NCI-H1694 (cell line): ENCODE results near the gene CELF1.

Source experiments
- DNase-seq: peaks from one replicate; lab custom pipeline; 2025; lab: John Stamatoyannopoulos, UW

Gene CELF1

DNA sequence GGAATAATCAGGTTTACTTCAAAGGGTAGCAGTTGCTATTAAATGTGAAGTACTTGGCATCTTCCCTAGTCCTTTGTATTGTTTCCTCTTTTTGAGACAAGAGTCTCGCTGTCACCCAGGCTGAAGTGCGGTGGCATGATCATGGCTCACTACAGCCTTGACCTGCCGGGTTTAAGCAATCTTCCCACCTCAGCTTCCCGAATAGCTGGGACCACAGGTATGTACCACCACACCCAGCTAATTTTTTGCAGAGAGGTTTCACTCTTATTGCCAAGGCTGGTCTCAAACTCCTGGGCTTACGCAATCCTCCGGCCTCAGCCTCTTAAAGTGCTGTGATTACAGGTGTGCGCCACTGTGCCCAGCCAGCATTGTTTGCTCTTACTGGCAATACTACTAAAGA is 67.8 kb downstream of the CELF1 start:
- DNase-seq = no peak

DNA sequence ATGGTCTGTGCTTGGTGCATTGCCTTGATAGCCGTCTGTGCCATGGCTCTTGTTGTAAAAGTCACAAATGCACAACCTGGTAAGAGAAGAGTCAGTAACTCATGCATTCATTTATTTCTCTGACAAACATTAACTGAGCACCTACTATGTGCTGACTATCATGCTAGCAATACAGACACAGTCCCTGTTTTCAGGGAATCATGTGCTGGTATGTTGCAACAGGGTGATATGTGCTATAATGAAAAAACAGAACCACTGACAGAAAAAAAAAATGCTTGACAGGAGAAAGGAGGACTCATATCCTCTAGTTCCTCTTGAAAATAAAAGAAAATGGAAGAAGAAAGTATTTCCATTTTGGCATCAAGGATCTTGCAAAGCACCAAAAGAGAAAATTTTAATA is 69.5 kb downstream of the CELF1 start:
- no peak for DNase-seq

DNA sequence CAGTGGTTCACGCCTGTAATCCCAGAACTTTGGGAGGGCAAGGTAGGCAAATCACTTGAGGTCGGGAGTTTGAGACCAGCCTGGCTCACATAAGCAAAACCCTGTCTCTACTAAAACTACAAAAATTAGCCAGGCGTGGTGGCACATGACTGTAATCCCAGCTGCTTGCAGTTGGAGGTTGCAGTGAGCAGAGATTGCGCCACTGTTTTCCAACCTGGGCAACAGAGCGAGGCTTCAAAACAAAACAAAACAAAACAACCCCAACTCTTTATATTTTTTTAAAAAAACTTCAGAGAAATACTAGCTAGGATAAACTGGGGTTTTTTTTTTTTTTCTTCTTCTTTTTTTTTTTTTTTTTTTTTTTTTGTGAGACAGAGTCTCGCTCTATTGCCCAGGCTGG is 72.2 kb downstream of the CELF1 start:
- no peak for DNase-seq

DNA sequence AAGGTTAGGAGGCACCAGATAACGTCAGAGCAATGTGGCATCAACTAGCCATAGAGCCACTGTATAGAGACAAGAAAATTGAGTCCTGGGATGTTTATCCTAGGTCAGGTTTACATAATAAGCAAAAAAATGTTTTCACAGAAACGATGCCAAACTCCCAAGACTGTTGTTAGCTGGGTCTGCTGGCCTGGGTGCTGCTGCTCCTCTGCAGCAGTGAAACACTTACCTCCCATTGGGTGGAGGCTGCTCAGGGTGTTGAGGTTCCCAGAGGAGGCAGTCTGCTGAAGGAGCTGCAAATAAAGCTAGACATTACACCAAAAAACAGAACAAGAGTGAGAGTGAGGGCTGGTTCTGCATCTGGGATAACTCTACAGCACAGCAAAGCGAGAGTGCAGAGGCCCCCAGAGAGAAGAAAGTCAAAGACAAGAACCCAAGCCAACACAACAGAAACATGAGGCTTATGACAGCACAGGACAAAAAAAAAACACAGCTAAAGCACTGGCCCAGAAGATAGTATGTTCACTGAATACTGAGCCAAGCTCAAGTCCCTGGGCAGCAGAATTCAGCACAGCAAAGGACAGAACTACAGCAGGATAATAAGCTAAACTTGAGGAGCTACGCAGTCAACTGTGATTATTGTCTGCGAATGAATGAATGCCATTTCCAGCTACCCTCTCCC is 74.1 kb downstream of the CELF1 start:
- DNase-seq = no peak

DNA sequence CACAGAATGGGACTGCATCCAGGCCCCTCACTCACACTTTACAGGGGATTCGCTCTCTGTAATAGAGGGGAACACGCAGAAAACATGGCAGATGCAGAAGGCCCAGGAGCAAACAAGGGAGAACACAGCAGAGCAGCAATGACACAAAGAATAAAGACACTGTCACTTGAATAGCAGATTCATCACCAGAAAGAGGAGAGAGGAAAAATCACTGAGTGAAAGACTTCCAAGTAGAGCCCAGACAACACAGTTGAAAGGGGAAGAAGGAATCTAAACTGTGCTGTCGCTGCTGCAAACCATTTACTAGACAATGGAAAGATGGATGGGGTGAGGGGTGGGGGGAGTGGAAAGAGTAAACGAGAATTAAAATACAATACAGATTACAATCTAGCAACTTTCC is 75.2 kb downstream of the CELF1 start:
- no peak for DNase-seq

DNA sequence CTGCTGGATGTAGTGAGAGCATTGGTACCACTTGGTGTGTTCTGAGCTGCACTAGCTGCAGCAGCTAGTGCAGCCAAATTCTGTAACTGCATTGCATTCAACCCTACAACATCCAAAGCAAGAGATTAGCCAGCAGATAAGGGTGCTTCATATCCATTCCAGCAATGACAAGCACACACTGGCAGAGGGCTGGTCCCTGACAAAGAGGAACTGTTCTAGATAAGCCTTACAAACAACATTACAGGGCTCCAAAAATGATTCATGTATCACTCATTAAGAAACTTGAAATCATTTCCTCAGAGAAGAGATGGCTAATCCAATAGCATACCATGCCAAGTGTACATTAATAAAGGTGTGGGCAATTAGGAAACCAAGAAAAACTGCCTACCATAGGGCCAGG is 75.6 kb downstream of the CELF1 start:
- DNase-seq = no peak

DNA sequence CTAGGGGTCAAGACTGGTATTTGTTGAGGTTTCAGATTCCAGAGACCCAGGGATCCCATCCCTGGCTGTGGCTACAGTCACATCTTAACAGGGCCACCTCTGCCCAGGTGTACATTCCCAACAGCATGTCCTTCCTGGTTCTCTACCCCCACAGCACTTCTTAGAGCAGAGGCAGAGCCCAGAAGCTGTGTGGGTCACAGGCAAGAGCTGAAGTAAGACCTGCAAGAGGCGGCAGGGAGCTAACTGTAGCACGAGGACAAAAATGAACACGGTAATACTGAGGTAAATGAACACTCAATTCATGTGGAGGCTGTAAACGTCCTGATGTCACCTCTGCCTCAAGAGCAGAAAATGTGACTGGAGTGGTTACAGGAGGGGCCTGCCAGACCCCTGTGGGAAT is 82.3 kb downstream of the CELF1 start:
- no peak for DNase-seq

DNA sequence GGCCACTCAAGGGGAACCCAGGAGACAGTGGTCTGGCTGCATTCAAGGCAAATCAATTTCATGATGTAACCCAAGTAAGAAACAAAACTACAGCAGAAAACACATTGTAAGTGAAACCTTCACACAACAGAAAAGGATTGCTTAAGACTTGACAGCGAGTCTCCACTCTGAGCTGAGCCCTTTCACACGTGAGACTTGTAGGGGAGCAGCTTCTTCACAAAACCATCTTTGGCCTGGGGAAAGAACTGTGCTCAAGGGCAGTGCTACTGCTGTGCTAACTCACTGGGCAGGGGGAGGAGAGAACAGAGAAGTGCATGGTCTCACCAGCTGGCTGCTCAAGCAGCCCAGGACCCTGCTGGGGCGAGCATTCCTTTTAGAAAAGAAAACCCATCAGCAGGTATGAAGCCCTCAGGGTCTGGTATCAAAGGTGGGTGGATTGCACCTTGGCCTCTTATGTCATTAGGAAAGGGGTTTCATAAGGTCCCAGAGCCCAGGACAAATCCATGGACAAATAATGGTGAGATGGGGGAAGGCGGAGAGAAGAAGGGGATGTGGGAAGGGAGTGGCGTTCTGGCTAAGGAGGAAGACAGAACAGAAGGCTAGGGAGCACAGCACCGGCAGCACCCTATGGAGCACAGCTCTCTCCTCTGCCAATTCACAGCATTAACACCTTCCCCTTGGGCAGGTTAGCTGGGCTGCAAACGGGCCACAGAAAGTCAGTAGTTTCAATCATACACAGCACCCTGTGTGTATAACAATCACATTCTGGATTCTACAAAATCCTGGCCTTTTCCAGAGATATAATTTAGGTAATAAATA is 83.4 kb downstream of the CELF1 start:
- no peak for DNase-seq

DNA sequence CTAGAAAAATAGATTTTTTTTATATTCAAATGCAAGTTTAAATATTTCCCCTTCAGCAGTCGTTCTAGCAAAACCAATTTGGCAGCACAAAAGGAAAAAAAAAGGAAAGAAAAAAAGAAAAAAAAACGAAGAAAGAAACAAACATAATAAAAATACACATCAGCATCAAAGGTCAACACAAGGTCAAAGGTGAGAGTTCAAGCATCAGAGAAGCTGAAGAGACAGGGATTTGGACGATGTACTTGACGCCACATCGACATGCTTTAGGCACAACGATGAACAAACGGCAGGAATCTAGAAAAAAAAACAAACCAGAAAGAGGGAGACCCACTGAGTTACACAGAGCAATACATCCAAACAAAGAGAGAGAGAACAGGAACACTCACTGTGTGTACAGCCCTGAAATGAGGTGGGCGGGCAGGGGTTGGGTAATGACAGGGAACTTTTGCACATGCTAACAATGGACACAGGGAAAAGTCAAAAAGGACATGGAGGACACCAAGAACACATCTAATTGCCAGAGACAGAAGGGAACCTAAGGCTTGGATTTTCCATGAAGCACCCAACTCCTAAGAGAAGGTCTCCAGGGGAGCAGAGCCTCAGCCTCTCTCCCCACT is 84.2 kb downstream of the CELF1 start:
- no peak for DNase-seq

DNA sequence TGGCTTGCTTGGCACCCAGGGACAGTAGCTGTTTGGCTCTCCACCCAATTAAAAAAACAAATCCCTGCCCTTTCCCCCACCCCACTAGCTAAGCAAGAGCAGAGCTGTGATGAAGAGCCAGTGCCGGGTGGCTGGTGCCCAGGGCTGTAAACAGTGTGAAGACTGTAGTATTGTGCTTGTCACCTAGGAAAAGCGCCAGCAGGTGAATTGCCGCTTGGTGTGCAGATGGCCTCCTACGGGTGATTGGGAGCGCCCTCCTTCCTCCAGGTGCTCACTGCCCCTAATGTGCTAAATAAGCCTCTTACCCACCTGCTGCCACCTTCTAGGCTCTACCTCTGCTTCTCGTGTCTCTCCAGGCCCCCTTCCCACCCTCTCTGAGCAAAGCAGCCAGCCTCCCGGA is 85.6 kb downstream of the CELF1 start:
- no peak for DNase-seq

DNA sequence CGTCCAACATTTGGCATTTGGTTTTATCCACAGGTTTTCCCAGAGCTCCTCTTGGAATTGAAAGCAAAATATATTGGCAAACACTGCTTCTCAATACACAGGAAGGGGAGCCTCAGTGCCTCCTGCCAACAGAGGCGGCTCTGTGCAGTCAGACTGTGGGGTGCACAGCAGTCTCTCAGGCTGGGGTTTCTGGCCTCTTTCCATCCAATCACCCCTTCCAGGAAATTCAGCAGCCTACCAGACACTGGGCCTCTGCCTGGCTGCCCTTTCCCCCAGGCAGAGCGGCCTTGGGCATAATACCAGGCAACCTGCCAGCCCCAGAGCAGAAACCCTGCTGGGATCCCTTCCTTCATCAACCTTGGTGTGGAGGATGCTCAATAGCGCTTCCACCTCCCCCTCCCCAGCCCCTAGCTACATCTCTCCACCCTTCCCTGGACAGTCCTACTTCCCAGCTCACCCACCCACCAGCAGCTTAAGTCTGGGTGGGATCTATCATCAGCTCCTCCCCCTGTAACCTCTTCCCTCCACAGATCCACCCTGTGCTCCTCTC is 86.2 kb downstream of the CELF1 start:
- peak; percentile 28 for DNase-seq

DNA sequence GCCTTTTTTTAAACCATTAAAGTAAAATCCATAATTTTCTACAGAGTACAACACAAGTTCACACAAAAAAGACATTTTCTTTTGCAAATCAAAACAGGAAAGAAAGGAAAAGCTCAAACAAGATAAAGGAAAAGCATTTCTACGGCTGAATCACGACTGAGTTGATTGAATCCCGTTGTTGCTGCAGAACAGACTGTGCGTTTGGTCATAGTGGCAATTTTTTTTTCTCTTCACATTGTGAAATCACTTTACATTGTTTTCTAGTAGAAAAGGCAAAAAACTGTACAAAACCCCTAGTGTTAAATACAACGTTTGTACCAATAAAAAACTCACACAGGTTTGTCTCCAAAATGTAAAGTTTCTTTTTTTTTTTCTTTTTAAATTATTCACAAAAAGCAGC is 86.7 kb downstream of the CELF1 start:
- no peak for DNase-seq

DNA sequence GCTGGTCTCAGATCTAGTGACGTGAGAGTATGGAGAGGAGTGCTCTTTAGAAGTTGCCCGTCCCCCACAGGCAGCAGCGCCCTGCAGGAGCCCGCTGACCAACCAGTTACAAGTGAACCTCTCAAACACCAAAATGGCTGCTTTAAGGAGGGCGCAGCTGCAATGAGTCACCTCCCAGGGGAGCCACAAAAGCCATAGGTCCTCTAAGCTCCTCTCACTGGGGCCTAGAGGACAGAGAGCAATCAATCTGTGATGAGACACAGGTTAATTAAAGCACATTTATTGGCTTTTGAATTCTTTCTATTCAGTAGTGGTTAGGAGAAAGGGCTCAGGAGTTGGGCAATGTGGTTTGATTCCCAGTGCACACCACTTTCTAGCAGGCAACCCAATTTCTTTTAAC is 88.4 kb downstream of the CELF1 start:
- no peak for DNase-seq

DNA sequence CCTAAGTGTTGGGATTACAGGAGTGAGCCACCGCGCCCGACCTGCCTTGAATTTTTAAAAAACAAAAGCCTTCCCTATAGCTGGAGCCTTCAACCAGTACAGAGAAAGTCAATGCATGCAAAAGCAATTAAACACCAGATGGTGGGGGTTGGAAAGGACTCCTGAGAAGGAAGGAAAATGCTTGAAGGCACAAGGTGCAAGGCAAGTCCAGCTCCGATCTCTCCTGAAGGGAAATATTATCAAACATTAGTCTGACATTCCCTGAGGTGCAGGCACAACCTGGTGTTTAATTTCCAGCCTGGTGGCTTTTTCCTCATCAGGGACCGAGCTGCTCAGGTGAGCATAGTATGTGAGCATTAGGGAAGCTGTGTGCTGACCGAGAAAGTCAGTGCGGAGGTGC is 91.1 kb downstream of the CELF1 start:
- DNase-seq = no peak

DNA sequence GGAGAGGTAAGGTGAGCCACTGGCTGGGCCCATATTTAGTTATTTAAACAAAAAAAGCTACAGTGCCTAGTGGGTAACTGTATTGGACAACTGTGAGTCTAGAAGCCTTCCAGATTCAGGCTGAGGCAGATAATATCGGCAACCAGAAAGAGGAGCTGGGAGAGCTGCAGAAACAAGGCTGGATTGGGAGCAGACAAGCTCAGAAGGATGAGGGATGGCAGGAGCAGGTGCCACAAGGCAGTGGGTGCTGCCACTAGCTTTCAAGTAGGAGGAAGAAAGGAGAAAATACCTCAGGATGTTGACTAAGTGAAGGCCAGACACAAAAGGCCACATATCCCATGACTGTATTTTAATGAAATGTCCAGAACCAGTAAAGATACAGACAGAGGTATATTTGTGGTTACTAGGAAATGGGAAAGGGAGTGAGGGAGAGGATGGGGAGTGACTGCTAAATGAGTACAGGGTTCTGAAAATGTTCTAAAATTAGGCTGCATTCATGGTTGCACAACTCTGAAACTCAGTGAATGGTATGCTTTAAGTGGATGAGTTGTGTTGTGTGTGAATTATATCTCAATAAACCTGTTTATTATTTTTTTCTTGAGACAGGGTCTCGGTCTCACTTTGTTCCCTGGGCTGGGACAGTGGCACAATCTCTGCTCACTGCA is 92.2 kb downstream of the CELF1 start:
- DNase-seq = no peak

DNA sequence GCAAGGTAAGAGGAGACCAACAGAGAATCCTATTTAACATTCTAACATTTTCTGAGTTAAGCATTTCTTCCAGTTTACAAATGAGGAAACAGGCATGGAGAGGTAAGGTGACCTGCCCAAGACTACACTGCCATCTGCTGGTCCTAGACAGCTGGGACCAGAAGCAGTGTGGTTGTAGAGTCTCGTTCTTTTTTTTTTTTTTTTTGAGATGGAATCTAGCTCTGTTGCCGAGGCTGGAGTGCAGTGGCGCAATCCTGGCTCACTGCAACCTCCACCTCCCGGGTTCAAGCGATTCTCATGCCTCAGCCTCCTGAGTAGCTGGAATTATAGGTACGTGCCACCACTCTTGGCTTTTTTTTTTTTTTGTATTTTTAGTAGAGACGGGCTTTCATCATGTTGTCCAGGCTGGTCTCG is 98.7 kb downstream of the CELF1 start:
- peak; percentile 68 for DNase-seq

DNA sequence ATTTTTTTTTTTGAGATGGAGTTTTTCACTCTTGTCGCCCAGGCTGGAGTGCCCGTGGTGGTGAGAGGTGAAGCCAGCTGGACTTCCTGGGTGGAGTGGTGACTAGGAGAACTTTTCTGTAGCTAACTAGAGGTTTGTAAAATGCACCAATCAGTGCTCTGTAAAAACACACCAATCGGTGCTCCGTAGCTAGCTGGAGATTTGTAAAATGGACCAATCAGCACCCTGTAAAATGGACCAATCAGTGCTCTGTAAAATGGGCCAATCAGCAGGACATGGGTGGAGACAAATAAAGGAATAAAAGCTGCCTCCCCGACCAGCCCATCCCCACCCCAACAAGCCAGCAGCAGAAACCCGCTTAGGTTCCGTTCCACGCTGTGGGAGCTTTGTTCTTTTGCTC is 99.6 kb downstream of the CELF1 start:
- no peak for DNase-seq

DNA sequence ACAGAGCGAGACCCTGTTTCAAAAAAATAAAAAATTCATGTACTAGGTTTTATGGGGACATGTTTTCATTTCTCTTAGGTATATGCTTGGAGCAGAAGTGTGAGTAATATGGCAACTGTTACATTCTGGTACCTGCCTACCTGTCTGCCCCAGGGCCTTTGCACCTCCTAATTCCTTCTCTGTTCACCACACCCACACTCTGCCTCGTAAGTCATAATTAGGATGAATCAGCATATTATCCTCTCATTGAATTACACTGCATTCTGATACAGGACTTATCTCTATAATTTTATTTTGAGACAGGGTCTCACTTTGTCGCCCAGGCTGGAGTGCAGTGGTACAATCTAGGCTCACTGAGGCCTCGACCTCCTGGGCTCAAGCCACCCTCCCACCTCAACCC is 100.9 kb downstream of the CELF1 start:
- DNase-seq = no peak

DNA sequence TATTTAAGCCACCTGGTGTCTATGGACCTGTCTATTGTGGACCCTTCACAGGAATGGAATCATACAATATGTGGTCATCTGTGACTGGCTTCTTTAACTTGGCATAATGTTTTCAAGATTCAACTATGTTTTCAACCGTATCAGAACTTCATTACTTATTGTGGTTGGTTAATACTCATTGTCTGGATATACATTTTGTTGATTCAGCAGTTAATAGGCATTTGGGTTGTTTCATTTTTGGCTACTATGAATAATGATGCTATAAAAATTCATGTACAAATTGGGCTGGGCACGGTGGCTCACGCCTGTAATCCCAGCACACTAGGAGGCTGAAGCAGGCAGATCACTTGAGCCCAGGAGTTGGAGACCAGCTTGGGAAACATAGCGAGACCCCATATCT is 101.5 kb downstream of the CELF1 start:
- DNase-seq = no peak

DNA sequence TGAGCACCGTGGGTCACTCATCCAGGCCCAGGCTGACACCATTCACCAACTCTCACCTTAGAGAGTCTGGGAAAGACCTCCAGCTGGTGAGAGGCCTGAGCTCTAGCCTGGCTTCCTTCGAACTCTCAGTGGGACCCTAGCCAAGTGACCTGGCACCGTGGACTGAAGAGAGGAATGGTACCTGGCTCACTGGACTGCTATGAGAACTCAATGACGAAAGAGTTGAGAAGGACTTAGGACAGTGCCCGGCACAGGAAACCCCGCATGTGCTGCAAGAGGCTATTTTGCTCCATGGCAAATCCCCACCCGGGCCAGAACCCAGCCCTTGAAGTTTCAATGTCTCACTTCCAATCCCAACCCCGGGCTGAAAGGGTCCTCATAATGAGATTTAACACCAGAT is 103.4 kb downstream of the CELF1 start:
- DNase-seq = no peak

DNA sequence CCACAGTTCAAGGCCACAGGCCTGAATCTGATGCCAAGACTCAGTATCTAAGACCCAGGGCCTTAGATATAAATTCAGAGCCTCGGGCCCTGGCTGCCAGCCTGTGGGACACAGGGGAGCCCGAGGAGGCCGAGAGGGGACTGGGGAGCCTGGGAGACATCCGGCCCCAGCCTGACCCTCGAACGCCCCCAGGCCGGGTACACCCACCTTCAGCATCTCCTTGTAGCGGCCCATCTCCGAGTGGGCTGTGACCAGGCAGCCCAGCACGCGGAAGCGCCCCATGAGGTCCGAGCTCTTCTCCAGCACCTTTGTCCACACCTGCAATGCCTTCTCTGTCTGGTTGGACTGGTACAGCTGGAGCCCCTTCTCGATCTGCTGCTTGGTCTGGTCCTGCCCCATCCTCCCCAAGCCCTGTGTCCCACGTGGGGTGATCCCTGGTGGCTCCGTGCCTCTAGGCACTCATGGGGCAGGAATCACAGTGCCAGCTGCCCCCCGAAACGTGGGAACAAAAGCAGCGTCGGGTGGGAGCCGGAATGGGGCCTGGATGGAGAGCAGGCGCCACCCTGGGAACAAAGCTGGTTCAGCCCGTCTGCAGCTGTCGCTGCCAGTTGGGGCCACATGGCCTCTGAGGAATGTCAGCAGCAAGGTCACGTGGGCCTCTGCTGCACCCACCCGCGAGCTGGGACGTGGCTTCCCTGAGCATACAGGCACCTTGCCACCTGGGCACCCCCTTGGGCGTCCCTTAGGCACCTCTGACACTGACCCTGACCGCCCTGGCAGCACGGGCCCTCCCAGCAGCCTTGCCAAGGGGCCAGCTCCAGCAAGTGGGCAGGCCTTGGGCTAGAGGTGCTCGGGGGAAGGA is 104.1 kb downstream of the CELF1 start, which contains the start of gene RAPSN:
TSS of gene RAPSN (minus strand) at position 571 of the 862 bp plus-strand sequence. CDS start at position 399, 172 bp downstream.
- DNase-seq = no peak
